ENCODE measurements around the gene AGRN. TPM values are rescaled to one million over a fixed set of nuclear protein-coding genes. Genes with fewer than 3 reads are reported as not detected.

The AGRN gene
- total RNA-seq, 1 experiment from 2014 or later: 446 TPM

GRCh38 chr1:998995-999724 is 20.8 kb upstream of the AGRN start:
- intact Hi-C loops (cut with micrococcal nuclease; ENCODE audit: unreplicated experiment): no loop called here
- Mint-ChIP-seq H3K9me3 (ENCODE audit: low read depth, unreplicated experiment) (no peaks in the 10 kb centered on the region), H3K27me3 (ENCODE audit: unreplicated experiment) (no peaks in the 10 kb centered on the region), H3K4me3 (ENCODE audit: low read depth, unreplicated experiment) (peak overlapping the region; percentile 79), H3K36me3 (ENCODE audit: insufficient read depth, unreplicated experiment) (peaks cover 61% of the 10 kb centered on the region), H3K27ac (ENCODE audit: unreplicated experiment) (no peak overlapping the region), H3K4me1 (ENCODE audit: low read depth, unreplicated experiment) (peaks cover 7% of the 10 kb centered on the region)
- CTCF ChIA-PET: no interaction called here
- no peak for TF ChIP-seq CTCF (IDR thresholded peaks at IDR 0.05; ENCODE audit: unreplicated experiment)
- TSS peak; percentile 62 for BruUV-seq (replicated peaks)
- peak; percentile 46 for DNase-seq

GRCh38 chr1:999725-1000356 is 20.1 kb upstream of the AGRN start, which contains the start of gene HES4:
HES4 (minus strand) TSS chr1:1000097; CDS start chr1:999973, 124 bp downstream.
- Mint-ChIP-seq H3K36me3 (ENCODE audit: insufficient read depth, unreplicated experiment) (peaks cover 63% of the 10 kb centered on the region), H3K4me3 (ENCODE audit: low read depth, unreplicated experiment) (peak within 1 kb of the TSS; percentile 79), H3K27ac (ENCODE audit: unreplicated experiment) (peak within 1 kb of the TSS; percentile 95), H3K27me3 (ENCODE audit: unreplicated experiment) (no peaks in the 10 kb centered on the region), H3K9me3 (ENCODE audit: low read depth, unreplicated experiment) (no peaks in the 10 kb centered on the region), H3K4me1 (ENCODE audit: low read depth, unreplicated experiment) (peaks cover 13% of the 10 kb centered on the region)
- no TSS peak for BruUV-seq (replicated peaks)
- peak; percentile 91 for DNase-seq
- CTCF ChIA-PET: no interaction called here
- TF ChIP-seq CTCF (IDR thresholded peaks at IDR 0.05; ENCODE audit: unreplicated experiment): no peak
- intact Hi-C loops (cut with micrococcal nuclease; ENCODE audit: unreplicated experiment): no loop called here

- peak overlapping the region; percentile 79 for H3K4me3 Mint-ChIP-seq (ENCODE audit: low read depth, unreplicated experiment)
- peaks cover 66% of the 10 kb centered on the region for H3K36me3 Mint-ChIP-seq (ENCODE audit: insufficient read depth, unreplicated experiment)
- H3K4me1 Mint-ChIP-seq (ENCODE audit: low read depth, unreplicated experiment): peaks cover 19% of the 10 kb centered on the region
- CTCF ChIA-PET: no interaction called here
- no peaks in the 10 kb centered on the region for H3K9me3 Mint-ChIP-seq (ENCODE audit: low read depth, unreplicated experiment)
- peak; percentile 88 for DNase-seq
- H3K27ac Mint-ChIP-seq (ENCODE audit: unreplicated experiment): peak overlapping the region; percentile 95
- intact Hi-C loops (cut with micrococcal nuclease; ENCODE audit: unreplicated experiment): no loop called here
- no peaks in the 10 kb centered on the region for H3K27me3 Mint-ChIP-seq (ENCODE audit: unreplicated experiment)
- TF ChIP-seq CTCF (IDR thresholded peaks at IDR 0.05; ENCODE audit: unreplicated experiment): no peak
- BruUV-seq (replicated peaks): no TSS peak
Observed at GRCh38 chr1:1000357-1001056, 19.4 kb upstream of the AGRN start.

- CTCF ChIA-PET: no interaction called here
- no peaks in the 10 kb centered on the region for H3K9me3 Mint-ChIP-seq (ENCODE audit: low read depth, unreplicated experiment)
- BruUV-seq (replicated peaks): TSS peak; percentile 51
- intact Hi-C loops (cut with micrococcal nuclease; ENCODE audit: unreplicated experiment): no loop called here
- H3K27me3 Mint-ChIP-seq (ENCODE audit: unreplicated experiment): no peaks in the 10 kb centered on the region
- peaks cover 15% of the 10 kb centered on the region for H3K4me1 Mint-ChIP-seq (ENCODE audit: low read depth, unreplicated experiment)
- H3K4me3 Mint-ChIP-seq (ENCODE audit: low read depth, unreplicated experiment): peak overlapping the region; percentile 79
- DNase-seq: no peak
- peak overlapping the region; percentile 95 for H3K27ac Mint-ChIP-seq (ENCODE audit: unreplicated experiment)
- H3K36me3 Mint-ChIP-seq (ENCODE audit: insufficient read depth, unreplicated experiment): peaks cover 62% of the 10 kb centered on the region
- TF ChIP-seq CTCF (IDR thresholded peaks at IDR 0.05; ENCODE audit: unreplicated experiment): no peak
Observed at GRCh38 chr1:1001057-1001783, 18.7 kb upstream of the AGRN start.
